Osteoblast (primary cell): Measurements from ENCODE around the gene BGLAP. TPM values are rescaled to one million over a fixed set of nuclear protein-coding genes. Genes with fewer than 3 reads are reported as not detected.
A peak's percentile ranks its signal among the peaks of the same experiment; 100 is the strongest.

Experiments used
- DNase-seq: peaks from one replicate; pipeline ENCODE4 v3.0.0; 2011; ENCODE audit warnings: low spot score, mixed read lengths; ENCODE audit not compliant: insufficient read length; ENCODE audit errors: missing footprints
- H2AFZ ChIP-seq: 2 replicates; pipeline ENCODE4 v1.6.0; 2011; ENCODE audit warnings: mild to moderate bottlenecking, low read length
- H3K27ac ChIP-seq: 2 replicates; pipeline ENCODE4 v1.5.1; 2011; ENCODE audit warnings: mild to moderate bottlenecking, low read depth, low read length, moderate library complexity
- H3K27me3 ChIP-seq: 2 replicates; pipeline ENCODE4 v1.6.0; 2012; ENCODE audit warnings: mild to moderate bottlenecking, control low read depth, inconsistent platforms, low read length, moderate library complexity; ENCODE audit not compliant: insufficient read depth
- H3K36me3 ChIP-seq: 2 replicates; pipeline ENCODE4 v1.5.1; 2011; ENCODE audit warnings: mild to moderate bottlenecking, low read length, control low read depth, moderate library complexity; ENCODE audit not compliant: insufficient read depth
- H3K4me1 ChIP-seq: 2 replicates; pipeline ENCODE4 v1.5.1; 2011; ENCODE audit warnings: mild to moderate bottlenecking, low read length, control low read depth, moderate library complexity; ENCODE audit not compliant: insufficient read depth
- H3K4me2 ChIP-seq: 2 replicates; pipeline ENCODE4 v1.6.0; 2011; ENCODE audit warnings: mild to moderate bottlenecking, low read length; ENCODE audit not compliant: insufficient read depth
- H3K4me3 ChIP-seq: fragments of 200-600 bp; sonication (generic); 3 replicates; pipeline ENCODE4 v1.5.1; 2012; ENCODE audit warnings: mild to moderate bottlenecking, low read length, inconsistent platforms; ENCODE audit not compliant: insufficient read depth
- H3K79me2 ChIP-seq: 2 replicates; pipeline ENCODE4 v1.6.0; 2012; ENCODE audit warnings: mild to moderate bottlenecking, low read length, control low read depth, inconsistent platforms; ENCODE audit not compliant: insufficient read depth
- H3K9me3 ChIP-seq: 2 replicates; pipeline ENCODE4 v1.5.1; 2011; ENCODE audit warnings: low read depth, low read length, control low read depth
- H4K20me1 ChIP-seq: 2 replicates; pipeline ENCODE4 v1.6.0; 2012; ENCODE audit warnings: mild to moderate bottlenecking, low read length, control low read depth; ENCODE audit not compliant: insufficient read depth
- CTCF ChIP-seq: IDR thresholded peaks from 2 replicates; pipeline ENCODE4 v1.5.1; 2011; ENCODE audit warnings: mild to moderate bottlenecking, low read depth, low read length, moderate library complexity; ENCODE audit errors: extremely low read depth
- total RNA-seq: library from RNA; depleted of rRNA; stranded (reverse); fragments of >200 nt; gene quantifications from 2 replicates; pipeline ENCODE4 v1.2.3, GENCODE V29; 2012

Gene BGLAP
- total RNA-seq, 1 donor = 2.2 TPM

GRCh38 chr1:156285437-156285836, 43.5 kb downstream of the BGLAP start:
- H3K36me3 ChIP-seq = peaks cover 11% of the 10 kb centered on the region
- peaks cover 23% of the 10 kb centered on the region for H3K79me2 ChIP-seq
- no peak overlapping the region for H3K4me3 ChIP-seq
- H2AFZ ChIP-seq = no peak overlapping the region
- DNase-seq = no peak
- TF ChIP-seq CTCF = no peak
- H3K9me3 ChIP-seq = no peaks in the 10 kb centered on the region
- H3K27ac ChIP-seq = no peak overlapping the region
- peaks cover 31% of the 10 kb centered on the region for H3K4me1 ChIP-seq
- peaks cover 17% of the 10 kb centered on the region for H4K20me1 ChIP-seq
- no peak overlapping the region for H3K4me2 ChIP-seq
- no peaks in the 10 kb centered on the region for H3K27me3 ChIP-seq

GRCh38 chr1:156286061-156286460, 44.1 kb downstream of the BGLAP start:
- Histone ChIP-seq H4K20me1 (peaks cover 11% of the 10 kb centered on the region), H3K4me2 (no peak overlapping the region), H3K36me3 (peaks cover 11% of the 10 kb centered on the region), H3K4me3 (no peak overlapping the region), H3K79me2 (peaks cover 19% of the 10 kb centered on the region), H3K27me3 (no peaks in the 10 kb centered on the region), H3K9me3 (no peaks in the 10 kb centered on the region), H2AFZ (no peak overlapping the region), H3K27ac (no peak overlapping the region), H3K4me1 (peaks cover 31% of the 10 kb centered on the region)
- TF ChIP-seq CTCF = no peak
- no peak for DNase-seq

- Histone ChIP-seq H3K27me3 (no peaks in the 10 kb centered on the region), H3K4me3 (no peak overlapping the region), H3K4me2 (no peak overlapping the region), H3K36me3 (peaks cover 18% of the 10 kb centered on the region), H3K79me2 (peaks cover 23% of the 10 kb centered on the region), H3K9me3 (no peaks in the 10 kb centered on the region), H3K27ac (no peak overlapping the region), H4K20me1 (no peaks in the 10 kb centered on the region), H2AFZ (no peak overlapping the region), H3K4me1 (peaks cover 18% of the 10 kb centered on the region)
- no peak for TF ChIP-seq CTCF
- DNase-seq = no peak
Measured at GRCh38 chr1:156289857-156290256, 47.9 kb downstream of the BGLAP start.

GRCh38 chr1:156291226-156292061, 49.5 kb downstream of the BGLAP start:
- Histone ChIP-seq H3K27me3 (no peaks in the 10 kb centered on the region), H3K4me1 (peaks cover 24% of the 10 kb centered on the region), H3K79me2 (peaks cover 32% of the 10 kb centered on the region), H3K27ac (peak overlapping the region; percentile 66), H3K4me3 (peak overlapping the region; percentile 86), H2AFZ (peak overlapping the region; percentile 99), H3K4me2 (peak overlapping the region; percentile 92), H4K20me1 (no peaks in the 10 kb centered on the region), H3K9me3 (no peaks in the 10 kb centered on the region), H3K36me3 (peaks cover 18% of the 10 kb centered on the region)
- DNase-seq = peak; percentile 97
- TF ChIP-seq CTCF = no peak
